ENCODE measurements around the gene LTBP1.
"Not testable (repeated sequence)": the region's sequence is repeated elsewhere in the genome, so short reads cannot be mapped to it uniquely, and the experiment has no call there.

LTBP1 gene, protein sequence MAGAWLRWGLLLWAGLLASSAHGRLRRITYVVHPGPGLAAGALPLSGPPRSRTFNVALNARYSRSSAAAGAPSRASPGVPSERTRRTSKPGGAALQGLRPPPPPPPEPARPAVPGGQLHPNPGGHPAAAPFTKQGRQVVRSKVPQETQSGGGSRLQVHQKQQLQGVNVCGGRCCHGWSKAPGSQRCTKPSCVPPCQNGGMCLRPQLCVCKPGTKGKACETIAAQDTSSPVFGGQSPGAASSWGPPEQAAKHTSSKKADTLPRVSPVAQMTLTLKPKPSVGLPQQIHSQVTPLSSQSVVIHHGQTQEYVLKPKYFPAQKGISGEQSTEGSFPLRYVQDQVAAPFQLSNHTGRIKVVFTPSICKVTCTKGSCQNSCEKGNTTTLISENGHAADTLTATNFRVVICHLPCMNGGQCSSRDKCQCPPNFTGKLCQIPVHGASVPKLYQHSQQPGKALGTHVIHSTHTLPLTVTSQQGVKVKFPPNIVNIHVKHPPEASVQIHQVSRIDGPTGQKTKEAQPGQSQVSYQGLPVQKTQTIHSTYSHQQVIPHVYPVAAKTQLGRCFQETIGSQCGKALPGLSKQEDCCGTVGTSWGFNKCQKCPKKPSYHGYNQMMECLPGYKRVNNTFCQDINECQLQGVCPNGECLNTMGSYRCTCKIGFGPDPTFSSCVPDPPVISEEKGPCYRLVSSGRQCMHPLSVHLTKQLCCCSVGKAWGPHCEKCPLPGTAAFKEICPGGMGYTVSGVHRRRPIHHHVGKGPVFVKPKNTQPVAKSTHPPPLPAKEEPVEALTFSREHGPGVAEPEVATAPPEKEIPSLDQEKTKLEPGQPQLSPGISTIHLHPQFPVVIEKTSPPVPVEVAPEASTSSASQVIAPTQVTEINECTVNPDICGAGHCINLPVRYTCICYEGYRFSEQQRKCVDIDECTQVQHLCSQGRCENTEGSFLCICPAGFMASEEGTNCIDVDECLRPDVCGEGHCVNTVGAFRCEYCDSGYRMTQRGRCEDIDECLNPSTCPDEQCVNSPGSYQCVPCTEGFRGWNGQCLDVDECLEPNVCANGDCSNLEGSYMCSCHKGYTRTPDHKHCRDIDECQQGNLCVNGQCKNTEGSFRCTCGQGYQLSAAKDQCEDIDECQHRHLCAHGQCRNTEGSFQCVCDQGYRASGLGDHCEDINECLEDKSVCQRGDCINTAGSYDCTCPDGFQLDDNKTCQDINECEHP (N-terminal part only)

DNA sequence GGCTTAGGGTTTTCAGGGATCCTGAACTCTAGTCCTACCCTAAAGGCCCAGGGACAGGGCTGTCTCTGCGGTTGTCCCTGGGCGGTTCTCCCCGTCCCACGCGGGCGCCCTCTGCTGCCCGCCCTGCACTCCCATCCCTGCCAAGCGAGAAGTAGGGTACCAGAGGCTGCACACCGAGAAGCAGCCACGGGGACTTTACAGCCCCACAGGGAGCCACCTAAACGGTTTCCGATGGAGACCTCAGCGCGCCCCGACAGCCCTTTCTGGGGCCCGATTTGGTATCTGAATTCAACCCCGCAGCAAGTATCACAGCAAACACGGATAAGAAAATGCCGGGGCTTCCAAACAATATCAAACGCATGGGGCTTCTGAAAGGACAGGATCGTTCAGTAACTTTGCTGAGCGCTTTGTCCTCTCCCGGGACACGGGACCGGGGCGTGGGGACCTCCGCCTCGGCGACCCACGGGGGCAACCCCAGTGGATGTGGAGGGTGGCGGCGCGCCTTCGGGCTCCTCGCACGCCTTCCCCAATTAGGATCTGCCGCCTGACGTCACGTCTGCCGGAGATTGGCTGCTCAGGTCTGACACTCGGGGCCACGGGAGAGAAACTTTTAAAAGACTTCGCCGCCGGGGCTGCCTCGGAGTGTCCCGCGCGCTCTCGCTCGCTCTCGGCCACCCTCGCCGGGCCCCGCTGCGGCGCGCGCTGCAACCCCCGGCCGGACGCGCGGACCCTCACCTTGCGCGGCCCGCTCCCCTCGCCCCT is at the start of gene LTBP1:
TSS of gene LTBP1 (plus strand) at position 640 of the 762 bp plus-strand sequence. CDS start 372 bp downstream, outside the sequence.
- intact Hi-C loops (cut with DNase I) = loop anchor here (2.0 to 10.0 kb wide), 4 partner anchors 86 to 392 kb away; no protein-coding TSS in a partner anchor
- peak in 9 of 10 donors; percentile 39 to 94 (median 56) for DNase-seq

DNA sequence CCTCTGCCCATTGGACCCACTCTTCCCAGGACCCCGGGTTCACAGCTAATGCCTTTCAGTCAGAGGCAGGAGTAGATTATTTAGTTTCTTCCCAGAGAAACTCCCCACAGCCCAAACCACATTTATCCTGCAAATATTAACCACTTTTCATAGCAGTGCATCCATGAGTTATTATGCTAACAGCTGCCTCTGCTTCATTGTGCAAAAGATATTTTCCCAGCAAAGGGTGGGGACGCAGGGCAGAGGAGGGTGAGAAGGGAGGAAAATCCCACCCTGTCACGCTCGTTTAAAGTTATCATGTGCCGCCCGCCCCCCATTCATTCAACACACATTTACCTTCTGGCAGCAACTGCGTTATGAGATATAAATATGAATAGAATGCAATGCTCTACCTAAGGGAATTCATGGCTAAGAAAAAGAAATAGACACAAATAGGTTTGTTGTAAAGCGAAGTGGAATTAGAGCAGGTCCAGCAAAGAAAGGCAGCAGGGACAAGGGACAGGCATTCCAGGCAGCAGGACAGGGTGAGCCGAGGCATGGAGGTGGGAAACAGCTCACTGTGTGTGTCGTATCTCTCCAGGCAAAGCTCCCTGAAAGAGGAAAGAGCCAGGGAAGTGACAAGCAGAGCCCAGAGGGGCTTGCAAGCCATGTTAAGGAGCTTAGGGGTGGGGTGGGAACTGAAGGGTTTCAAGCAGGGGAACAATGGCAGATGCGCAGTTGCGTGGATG is 46.3 kb upstream of the LTBP1 start:
- no peak for DNase-seq
- intact Hi-C loops (cut with DNase I) = no loop called here

DNA sequence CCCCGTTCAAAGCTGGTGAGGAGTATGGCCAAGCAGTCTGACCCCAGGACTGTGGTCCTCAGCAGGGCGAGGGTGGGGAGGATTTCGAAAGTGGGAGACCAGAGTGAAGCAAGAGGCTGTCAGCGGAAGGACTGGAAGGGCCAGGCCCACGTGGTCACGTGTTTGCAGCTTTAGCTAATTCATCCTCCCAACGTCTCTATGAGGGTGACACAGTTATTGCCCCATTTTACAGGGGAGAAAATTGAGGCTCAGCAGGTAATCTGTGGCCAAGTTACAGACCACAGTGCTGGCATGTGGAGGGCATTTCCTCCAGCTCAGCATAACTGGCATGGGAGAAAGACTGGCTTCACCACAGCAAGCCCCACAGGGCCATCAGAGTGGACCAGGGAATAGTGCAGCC is 45.4 kb upstream of the LTBP1 start:
- intact Hi-C loops (cut with DNase I) = no loop called here
- no peak for DNase-seq

DNA sequence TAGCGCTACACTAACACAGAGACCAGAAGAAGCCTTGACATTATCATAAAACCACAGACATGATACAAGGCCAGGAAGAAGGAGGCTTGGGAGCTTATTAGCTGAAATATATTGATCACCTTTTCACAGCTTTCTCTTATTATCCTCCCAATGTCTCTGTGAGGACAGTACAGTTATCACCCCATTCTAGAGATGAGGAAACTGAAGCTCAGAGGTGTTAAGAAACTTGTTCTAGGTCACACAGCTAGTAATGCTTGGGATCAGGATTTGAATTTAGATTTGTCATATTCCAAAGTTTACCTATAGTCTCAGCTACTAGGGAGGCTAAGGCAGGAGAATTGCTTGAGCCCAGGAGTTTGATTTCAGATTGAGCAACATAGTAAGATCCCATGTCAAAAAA is 44.6 kb upstream of the LTBP1 start:
- intact Hi-C loops (cut with DNase I) = no loop called here
- DNase-seq = no peak

DNA sequence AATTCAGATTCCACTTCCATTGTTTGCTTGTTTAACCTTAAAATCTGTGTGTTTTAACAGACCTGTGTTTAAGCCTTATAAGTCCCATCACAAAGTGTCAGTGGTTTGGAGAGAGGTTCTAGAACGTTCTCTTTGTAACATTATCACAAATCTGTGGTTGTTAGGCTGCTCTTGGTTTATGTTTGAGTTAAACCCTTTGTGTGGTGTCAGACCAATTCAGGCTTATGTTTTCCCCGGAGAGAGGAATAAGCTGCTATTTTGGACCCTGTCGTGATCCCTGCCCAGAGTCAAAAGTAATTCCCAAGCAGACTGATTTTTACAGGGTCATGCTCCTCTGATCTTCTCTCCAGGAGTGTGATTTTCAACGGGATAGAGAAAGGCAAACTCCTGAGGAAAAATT is 43.8 kb upstream of the LTBP1 start:
- DNase-seq = no peak
- intact Hi-C loops (cut with DNase I) = no loop called here

DNA sequence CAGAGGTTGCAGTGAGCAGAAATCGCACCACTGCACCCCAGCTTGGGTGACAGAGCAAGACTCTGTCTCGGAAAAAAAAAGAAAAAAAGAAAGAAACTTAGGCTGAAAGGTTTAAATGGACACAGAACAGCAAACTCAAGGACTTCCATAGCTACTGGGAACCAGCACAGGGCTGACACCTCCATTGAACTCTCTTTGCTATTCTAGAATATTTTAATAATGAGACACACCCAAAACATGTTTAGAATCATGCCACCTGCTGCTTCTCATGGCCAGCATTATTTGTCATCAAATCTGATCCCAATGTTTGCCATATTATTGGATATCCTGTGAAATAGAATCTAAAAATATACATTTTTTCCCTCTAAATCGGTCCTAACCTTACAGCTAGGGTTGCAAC is 42.7 kb upstream of the LTBP1 start:
- intact Hi-C loops (cut with DNase I) = no loop called here
- no peak for DNase-seq

DNA sequence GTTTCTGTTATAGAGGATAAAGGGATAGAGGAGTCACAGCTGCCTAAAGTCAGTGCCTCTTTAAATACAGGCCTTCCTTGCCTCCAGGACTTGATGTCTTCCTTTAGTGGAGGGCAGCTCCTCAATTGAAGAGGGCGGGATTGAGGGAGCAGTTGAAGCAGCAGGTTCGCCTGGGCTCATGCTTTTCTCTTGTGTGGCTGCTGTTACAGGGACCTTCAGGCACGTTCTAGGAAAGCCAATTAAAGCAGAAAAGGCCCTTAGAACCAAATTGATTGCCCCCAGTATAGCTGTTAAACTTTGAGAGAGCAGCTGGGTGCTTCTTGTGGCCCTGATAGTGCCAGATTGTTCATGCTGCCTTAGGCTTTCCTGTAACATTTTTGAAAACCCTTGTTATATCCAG is 42.0 kb upstream of the LTBP1 start:
- no peak for DNase-seq
- intact Hi-C loops (cut with DNase I) = no loop called here

DNA sequence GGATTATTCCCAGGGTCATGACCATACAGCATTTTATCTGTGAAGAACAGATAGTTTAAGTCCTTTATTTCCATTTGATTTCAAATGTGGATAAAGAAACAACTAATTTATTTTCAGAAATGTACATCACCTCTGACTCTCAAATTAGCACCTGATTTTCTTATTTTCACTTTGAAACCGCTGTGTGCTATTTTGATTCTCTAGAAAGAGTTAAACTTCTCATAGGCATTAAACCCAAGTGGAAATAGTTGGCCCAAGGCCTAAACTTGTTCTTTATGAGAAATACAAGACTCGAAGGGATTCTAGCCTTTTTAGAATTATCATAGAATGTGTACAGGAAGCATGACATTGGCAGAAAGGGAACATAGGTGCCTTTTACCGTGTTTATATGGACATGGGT is 41.5 kb upstream of the LTBP1 start:
- no peak for DNase-seq
- intact Hi-C loops (cut with DNase I) = no loop called here

DNA sequence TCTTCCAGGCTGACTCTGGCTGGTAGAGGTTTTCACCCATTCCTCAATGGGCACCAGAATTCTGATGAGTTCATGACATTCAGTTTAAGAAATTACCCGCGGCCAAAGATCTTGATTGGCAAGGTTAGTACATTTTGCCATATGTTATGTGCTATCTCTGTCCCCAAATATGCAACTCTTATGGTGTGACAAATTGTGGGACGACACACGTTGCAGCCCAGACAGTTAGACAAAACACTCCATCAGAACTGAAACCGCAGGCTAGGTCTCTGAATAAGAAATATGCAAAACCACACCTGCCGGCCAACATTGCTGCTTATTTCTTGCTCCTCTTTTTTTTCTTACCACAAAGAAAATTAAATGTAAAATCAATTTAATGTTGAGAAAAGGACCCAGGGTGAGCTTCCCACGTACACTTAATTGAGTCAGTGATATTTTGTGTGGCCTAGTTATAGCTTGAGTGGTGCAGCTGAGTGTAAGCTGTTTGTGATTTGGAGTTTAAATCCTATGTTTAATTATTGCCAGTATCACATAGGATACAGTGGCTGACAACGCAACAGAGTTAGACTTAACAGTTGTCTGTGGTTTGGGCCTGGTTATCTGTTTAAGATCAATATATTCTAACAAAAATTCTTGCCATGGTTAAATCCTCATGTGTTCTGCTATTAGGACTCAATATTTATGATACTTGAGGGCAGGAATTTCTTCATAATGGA is 35.7 kb upstream of the LTBP1 start:
- intact Hi-C loops (cut with DNase I) = no loop called here
- DNase-seq = no peak

DNA sequence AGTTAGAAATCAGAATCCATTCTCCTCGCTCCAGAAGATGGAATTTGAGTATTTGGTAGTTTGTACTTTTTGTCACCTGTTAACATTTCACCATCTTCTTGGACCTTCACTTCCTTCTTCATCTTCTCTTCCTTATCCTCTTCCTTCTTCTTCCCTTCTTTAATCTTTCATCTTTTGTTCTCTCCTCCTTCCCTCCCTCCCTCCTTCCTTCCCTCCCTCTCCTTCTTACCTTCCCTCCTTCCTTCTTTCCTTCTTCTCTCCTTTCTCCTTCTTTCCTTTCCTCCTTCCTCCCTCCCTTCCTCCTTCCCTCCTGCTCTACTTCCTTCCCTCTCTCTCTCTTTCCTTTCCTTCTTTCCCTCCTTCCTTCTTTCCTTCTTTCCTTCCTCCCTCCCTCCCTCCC is 31.1 kb upstream of the LTBP1 start:
- DNase-seq = no peak
- intact Hi-C loops (cut with DNase I) = no loop called here

DNA sequence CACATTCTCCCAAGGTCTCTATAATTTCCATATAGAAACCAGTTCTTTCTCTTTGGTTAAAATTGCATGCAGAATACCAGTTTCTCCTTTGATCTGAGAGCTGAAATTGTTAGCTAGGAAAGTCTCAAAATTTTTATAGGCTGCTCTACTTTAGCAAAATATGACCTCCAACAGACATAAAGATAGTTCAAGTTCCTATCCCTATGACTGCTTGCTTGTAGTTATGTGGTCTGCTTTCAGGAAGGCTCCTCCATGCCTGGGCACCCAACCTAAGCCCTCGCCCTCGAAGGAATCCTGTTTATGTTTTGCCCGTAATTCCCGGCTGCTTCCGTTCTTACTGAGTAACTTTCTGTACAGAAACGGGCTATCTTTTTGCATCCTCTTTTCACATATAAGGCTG is 28.0 kb upstream of the LTBP1 start:
- intact Hi-C loops (cut with DNase I) = no loop called here
- no peak for DNase-seq

DNA sequence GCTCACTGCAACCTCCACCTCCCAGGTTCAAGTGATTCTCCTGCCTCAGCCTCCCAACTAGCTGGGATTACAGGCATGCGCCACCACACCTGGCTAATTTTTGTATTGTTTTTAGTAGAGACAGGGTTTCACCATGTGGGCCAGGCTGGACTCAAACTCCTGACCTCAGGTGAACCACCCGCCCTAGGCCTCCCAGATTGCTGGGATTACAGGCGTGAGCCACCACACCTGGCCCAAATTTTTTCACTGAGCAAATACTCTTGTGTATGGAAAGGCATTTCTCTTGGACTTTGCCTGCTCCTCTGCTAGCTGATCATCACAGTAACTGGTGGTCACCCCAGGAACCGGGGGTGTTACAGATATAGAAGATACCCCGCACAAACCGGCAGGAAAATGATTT is 26.9 kb upstream of the LTBP1 start:
- intact Hi-C loops (cut with DNase I); DNase-seq: not testable (repeated sequence)

DNA sequence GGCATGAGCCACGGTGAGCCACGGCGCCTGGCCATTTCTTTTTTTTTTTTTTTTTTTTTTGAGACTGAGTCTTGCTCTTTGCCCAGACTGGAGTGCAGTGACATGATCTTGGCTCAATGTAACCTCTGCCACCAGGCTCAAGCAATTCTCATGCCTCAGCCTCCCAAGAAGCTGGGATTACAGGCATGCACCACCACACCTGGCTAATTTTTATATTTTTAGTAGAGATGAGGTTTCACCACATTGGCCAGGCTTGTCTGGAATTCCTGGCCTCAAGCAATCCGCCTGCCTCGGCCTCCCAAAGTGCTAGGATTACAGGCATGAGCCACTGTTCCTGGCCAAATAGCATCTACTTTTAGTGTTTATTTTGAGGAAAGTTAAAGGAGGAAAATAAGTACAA is 25.3 kb upstream of the LTBP1 start:
- DNase-seq; intact Hi-C loops (cut with DNase I): not testable (repeated sequence)

DNA sequence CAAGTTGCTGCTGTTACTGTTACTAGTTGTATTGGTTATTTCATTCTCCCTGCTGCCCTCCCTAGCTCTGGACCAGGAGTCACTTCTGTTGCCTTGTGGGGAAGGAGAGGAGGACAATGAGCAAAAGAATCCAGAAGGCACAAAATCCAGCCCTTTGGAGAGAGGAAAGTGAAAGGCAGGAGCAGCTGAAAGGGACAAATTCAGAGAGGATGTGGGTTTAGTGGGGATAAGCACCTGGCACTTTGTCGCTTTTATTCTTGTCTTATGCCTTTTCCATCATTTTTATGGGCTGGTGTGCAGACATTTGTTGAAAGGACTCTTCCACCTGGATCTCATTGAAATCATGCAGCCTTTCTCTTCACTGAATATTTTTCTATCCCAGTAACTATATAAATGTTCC is 24.3 kb upstream of the LTBP1 start:
- DNase-seq = no peak
- intact Hi-C loops (cut with DNase I) = no loop called here

DNA sequence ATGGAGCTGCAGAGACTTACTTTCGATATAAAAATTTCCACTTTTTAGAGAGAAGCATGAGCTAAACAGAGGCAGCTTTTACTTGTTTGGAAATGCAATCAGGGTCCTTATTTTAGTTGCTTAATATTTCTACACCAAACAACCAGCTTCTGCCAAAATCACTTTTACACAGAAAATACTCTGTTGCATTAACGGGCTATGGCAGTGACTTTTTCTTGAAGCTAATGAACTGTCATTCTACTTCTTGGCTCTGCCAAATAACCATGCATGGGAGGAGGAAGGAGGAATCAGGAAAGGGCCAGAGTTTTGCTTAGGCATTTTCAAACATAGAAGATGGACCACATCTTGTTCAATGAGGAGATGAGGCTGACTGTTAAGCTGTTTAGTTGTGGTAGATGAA is 23.6 kb upstream of the LTBP1 start:
- intact Hi-C loops (cut with DNase I) = no loop called here
- no peak for DNase-seq

DNA sequence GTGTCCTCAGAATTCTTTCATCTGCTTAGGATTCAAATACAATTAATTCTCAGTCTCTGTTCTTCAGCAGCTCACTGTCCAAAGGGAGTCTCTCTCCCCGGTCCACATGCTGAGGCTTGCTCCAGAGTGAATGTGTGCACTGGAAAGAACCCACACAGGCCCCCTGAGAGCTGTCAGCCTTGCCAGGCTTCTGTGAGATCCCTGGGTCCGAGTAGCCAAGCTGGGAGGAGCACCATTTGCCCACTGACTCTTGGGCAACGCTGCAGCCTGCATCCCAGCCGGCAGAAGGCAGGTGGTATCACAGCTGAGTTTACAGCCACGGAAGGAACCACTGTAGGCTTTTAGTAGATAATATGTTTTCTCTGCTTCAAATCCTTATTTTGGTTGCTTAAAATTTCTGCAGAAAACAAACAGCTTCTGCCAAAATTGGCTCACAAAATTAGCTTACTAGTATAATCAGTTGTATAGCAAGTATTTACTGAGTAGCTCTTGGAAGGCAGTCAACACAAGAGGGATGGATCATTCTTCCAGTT is 21.4 kb upstream of the LTBP1 start:
- intact Hi-C loops (cut with DNase I) = no loop called here
- DNase-seq = peak in 1 of 10 donors; percentile 83

DNA sequence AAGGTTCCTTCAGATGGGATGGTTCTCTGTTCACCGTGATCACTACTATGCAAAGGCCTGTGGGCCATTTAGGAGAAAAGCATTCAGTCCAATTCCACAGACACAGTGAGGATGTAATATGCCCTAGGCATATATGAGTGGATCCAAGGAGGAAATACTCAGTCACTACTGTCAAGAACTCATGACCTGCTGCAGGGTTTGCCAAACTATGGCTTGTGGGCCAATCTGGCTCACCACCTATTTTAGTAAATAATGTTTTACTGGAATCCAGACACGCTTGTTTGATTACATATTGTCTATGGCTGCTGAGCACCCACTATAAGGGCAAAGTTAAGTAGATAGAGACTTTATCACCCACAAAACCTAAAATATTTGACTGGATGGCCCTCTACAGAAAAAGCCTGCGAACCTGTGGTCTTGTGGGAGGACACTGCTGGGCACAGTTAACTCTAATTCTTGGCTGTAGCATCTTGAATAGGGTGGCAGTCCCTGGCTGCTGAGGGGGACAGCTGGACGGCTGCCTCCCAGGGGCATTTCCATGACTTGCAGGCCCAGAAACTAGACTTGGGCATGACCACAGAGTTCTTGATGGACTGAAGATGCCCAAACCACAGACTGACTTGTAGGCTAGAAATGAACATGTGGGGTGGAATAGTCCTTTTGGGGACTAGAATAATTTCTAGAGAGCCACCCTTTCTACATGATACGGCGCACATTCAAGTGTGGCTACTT is 20.6 kb upstream of the LTBP1 start:
- intact Hi-C loops (cut with DNase I) = no loop called here
- DNase-seq = no peak

DNA sequence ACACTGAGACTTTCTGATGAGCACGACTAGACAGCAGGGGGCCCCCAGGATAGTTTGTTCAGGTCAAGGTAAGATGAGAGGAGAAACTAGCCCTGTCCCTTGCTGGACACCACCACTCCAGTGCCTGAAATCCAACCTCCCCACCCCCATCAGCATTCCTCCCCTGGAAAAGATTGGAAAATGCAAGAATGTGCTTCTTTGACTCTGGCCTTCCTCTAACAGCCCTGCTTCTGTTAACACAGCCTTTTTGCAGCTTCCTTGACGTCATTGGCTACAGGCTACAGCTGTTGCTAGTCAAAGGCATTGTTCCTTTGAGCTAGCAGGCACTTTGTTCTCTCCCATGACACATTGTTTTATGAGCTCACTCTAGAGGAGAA is 20.1 kb upstream of the LTBP1 start:
- peak in 3 of 10 donors; percentile 8 to 34 (median 27) for DNase-seq
- intact Hi-C loops (cut with DNase I) = no loop called here
